RWPE2 (cell line): ENCODE measurements around the gene TRAPPC3.

Source experiments
- ATAC-seq: fragments of 200-7000 bp; cut with Tn5 transposase; 3 replicates; pipeline ENCODE4 v1.9.1; 2021; ENCODE audit warnings: low read depth
- DNase-seq: peaks from one replicate; pipeline ENCODE4 v3.0.0-alpha.2; 2020; ENCODE audit warnings: low spot score
- H3K27ac ChIP-seq: fragments of 450-650 bp; 2 replicates; pipeline ENCODE4 v1.5.1; 2017; ENCODE audit warnings: mild to moderate bottlenecking; ENCODE audit not compliant: poor library complexity, severe bottlenecking
- H3K27me3 ChIP-seq: fragments of 250-450 bp; sonication (Bioruptor Pico); 2 replicates; pipeline ENCODE4 v1.5.1; 2021; ENCODE audit warnings: mild to moderate bottlenecking, moderate library complexity; ENCODE audit not compliant: insufficient read depth, poor library complexity, severe bottlenecking
- H3K36me3 ChIP-seq: fragments of 250-450 bp; sonication (Bioruptor Pico); 2 replicates; pipeline ENCODE4 v1.5.1; 2020; ENCODE audit warnings: low read depth, mild to moderate bottlenecking, moderate library complexity
- H3K4me1 ChIP-seq: fragments of 250-450 bp; sonication (Bioruptor Pico); 2 replicates; pipeline ENCODE4 v1.5.1; 2021; ENCODE audit warnings: mild to moderate bottlenecking, moderate library complexity; ENCODE audit not compliant: insufficient read depth, poor library complexity, severe bottlenecking
- H3K4me3 ChIP-seq: fragments of 250-450 bp; sonication (Bioruptor Pico); 2 replicates; pipeline ENCODE4 v1.5.1; 2021; ENCODE audit warnings: mild to moderate bottlenecking, moderate library complexity; ENCODE audit not compliant: severe bottlenecking
- H3K9me3 ChIP-seq: fragments of 250-450 bp; sonication (Bioruptor Pico); 2 replicates; pipeline ENCODE4 v1.5.1; 2021; ENCODE audit warnings: mild to moderate bottlenecking, moderate library complexity; ENCODE audit not compliant: severe bottlenecking
- TF ChIP-seq, protein P1 (sequence below): fragments of 450-650 bp; IDR thresholded peaks from one replicate; pipeline ENCODE4 v1.5.1; 2017; ENCODE audit warnings: mild to moderate bottlenecking, moderate library complexity; ENCODE audit not compliant: poor library complexity, severe bottlenecking

TRAPPC3 gene

DNA sequence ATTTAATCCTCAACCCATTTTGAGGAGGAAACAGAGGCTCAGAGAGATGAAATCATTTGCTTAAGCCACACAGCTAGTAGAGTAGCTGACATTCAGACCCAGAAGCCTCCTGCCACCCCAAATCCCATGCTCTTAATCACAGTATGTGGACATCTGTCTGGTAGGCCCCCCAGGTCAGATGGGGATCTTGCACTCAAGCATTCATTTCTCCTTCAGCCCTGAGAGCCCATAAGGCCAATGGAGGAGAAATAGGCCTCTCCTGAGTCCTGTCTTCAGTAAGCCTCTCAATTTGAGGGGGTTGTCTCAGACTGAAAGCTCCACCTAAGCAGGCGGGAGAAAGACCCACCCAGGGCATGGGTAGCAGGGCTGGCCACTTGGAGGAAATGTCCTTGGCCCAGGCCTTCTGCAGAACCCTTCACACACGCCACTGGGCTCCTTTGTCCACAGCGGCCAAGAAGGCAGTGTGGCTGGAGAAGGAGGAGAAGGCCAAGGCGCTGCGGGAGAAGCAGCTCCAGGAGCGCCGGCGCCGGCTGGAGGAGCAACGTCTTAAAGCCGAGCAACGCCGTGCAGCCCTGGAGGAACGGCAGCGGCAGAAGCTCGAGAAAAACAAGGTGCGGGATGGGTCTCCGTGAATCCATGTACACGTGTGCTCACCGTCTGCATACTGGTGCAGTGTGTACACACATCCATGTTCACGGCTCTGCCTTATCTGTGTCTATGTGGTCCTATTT, 22.9 kb upstream of the TRAPPC3 start:
- H3K4me1 ChIP-seq = peaks cover 46% of the 10 kb centered on the region
- no peak for DNase-seq
- TF ChIP-seq, protein P1, sequence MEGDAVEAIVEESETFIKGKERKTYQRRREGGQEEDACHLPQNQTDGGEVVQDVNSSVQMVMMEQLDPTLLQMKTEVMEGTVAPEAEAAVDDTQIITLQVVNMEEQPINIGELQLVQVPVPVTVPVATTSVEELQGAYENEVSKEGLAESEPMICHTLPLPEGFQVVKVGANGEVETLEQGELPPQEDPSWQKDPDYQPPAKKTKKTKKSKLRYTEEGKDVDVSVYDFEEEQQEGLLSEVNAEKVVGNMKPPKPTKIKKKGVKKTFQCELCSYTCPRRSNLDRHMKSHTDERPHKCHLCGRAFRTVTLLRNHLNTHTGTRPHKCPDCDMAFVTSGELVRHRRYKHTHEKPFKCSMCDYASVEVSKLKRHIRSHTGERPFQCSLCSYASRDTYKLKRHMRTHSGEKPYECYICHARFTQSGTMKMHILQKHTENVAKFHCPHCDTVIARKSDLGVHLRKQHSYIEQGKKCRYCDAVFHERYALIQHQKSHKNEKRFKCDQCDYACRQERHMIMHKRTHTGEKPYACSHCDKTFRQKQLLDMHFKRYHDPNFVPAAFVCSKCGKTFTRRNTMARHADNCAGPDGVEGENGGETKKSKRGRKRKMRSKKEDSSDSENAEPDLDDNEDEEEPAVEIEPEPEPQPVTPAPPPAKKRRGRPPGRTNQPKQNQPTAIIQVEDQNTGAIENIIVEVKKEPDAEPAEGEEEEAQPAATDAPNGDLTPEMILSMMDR = no peak
- peak; percentile 2; the same call in 2 of the 3 replicates for ATAC-seq
- no peaks in the 10 kb centered on the region for H3K9me3 ChIP-seq
- H3K27me3 ChIP-seq = no peaks in the 10 kb centered on the region
- H3K27ac ChIP-seq = peak overlapping the region; percentile 97
- H3K36me3 ChIP-seq = peaks cover 86% of the 10 kb centered on the region
- no peak overlapping the region for H3K4me3 ChIP-seq

DNA sequence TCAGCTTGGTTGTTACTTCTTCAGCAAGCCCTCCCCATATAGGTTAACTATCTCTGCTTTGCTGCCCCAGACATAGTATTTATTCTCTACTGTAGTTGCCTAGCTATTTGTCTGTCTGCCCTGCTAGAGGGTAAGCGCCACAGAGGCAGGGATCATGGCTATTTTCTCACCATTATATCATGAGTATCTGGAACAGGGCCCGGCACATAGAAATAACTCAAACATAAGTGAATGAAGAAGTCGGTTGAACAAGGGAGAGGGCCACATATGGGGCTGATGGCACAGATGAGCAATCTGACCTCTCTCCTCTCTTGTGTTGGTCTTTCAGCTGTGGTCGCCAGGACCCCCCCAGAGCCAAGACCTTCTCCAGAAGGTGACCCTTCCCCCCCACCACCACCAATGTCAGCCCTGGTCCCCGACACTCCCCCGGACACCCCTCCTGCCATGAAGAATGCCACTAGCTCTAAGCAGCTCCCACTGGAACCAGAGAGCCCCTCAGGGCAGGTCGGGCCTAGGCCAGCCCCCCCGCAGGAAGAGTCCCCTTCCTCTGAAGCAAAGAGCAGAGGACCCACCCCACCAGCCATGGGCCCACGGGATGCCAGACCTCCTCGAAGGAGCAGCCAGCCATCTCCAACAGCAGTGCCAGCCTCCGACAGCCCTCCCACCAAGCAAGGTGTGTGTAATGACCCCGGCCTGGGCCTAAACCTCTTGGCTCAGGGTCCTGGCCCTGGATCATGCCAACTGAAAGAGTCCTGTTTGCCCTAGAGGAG, 21.5 kb upstream of the TRAPPC3 start:
- Histone ChIP-seq H3K36me3 (peaks cover 85% of the 10 kb centered on the region), H3K4me1 (peaks cover 51% of the 10 kb centered on the region), H3K27me3 (no peaks in the 10 kb centered on the region), H3K27ac (peak overlapping the region; percentile 97), H3K4me3 (no peak overlapping the region), H3K9me3 (no peaks in the 10 kb centered on the region)
- TF ChIP-seq, protein P1 = no peak
- DNase-seq = no peak
- ATAC-seq = 0 out of 3 replicates have a peak, but pooled peaks have one; percentile 3

DNA sequence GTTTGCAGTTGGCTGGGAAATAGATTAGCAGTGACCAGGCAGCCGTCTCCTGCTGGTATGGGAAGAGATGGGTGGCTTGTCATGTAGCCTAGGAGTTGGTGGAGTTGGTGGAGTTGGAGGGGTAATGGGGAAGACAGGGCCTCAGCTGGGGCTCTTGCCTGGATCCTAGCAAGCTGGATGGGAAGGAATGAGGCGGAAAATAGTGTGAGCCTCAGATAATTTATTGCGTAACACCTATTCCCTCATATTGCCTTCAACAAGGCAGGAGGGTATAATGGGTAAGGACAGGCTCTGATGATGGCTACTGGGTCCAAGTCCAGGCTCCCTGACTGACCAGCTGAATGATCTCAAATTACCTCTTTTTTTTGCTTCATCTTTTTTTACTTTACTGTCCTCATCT, 19.2 kb upstream of the TRAPPC3 start:
- H3K4me1 ChIP-seq = peaks cover 46% of the 10 kb centered on the region
- DNase-seq (no peak), ATAC-seq (no peak)
- TF ChIP-seq, protein P1 = no peak
- H3K27me3 ChIP-seq = no peaks in the 10 kb centered on the region
- H3K36me3 ChIP-seq = peaks cover 79% of the 10 kb centered on the region
- H3K4me3 ChIP-seq = no peak overlapping the region
- H3K9me3 ChIP-seq = no peaks in the 10 kb centered on the region
- H3K27ac ChIP-seq = peak overlapping the region; percentile 97

DNA sequence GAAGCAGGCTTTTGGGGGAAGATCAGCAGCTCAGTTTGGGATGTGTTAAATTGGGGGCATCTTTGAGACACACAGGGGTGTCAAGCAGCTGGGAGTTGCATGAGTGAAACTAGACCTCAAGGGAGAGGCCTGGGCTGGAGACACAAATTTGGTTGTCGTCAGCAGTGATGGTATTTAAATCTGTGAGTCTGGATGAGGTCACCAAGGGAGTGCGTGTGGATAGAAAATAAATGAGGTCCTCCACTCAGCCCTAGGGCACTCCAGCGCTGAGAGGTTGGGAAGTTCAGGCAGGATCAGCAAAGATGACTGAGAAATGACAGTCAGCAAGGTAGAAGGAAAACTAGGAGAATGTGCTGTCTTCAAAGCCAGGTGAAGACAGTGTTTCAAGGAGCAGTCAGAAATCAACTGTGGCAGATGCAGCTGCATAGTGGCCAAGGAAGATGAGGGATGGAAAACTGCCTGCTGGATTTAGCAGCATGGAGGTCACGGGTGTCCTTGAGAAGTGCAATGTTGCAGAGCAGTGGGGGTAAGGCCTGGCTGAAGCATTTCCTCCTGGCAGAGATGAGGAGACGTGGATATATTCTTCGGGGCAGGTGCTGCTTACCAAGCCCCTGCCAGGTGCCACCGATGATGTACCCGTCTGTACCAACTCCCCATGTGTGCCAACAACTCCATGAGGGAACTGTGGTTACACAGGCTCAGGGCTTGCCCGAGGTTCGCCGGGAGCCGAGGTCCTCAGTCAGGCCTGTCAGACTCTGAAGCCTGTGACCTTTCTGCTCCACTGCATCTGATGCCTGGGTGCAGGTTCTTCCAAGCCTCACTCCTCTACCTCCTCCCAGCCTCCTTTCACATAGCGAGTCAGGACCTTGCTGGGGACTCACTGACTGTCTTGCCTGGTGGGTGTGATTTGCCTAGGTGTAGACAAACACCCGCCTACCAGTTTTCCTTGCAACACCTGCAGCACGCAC, 17.9 kb upstream of the TRAPPC3 start:
- no peaks in the 10 kb centered on the region for H3K27me3 ChIP-seq
- ATAC-seq = peak; percentile 16; the same call in 1 of the 3 replicates
- peaks cover 47% of the 10 kb centered on the region for H3K4me1 ChIP-seq
- peak overlapping the region; percentile 97 for H3K27ac ChIP-seq
- no peaks in the 10 kb centered on the region for H3K9me3 ChIP-seq
- H3K4me3 ChIP-seq = no peak overlapping the region
- TF ChIP-seq, protein P1 = no peak
- no peak for DNase-seq
- peaks cover 81% of the 10 kb centered on the region for H3K36me3 ChIP-seq
